8988T (cell line): ENCODE data around the gene AQP3.
A peak's percentile ranks its signal among the peaks of the same experiment; 100 is the strongest.
"Not testable (repeated sequence)": the region's sequence is repeated elsewhere in the genome, so short reads cannot be mapped to it uniquely, and the experiment has no call there.

Source experiments
- DNase-seq: peaks from one replicate; pipeline ENCODE4 v3.0.0; 2011

The AQP3 gene

GRCh38 chr9:33446946-33447798 is at the start of gene AQP3:
AQP3 (minus strand) TSS chr9:33447593; CDS start chr9:33447530, 63 bp downstream.
- DNase-seq = peak; percentile 94

GRCh38 chr9:33493819-33494218 is 46.4 kb upstream of the AQP3 start:
- not testable (repeated sequence) for DNase-seq

- no peak for DNase-seq
Observed at GRCh38 chr9:33489066-33489465, 41.7 kb upstream of the AQP3 start.

GRCh38 chr9:33485312-33485711 is 37.9 kb upstream of the AQP3 start:
- DNase-seq = not testable (repeated sequence)

GRCh38 chr9:33480976-33481375 is 33.6 kb upstream of the AQP3 start:
- no peak for DNase-seq

- DNase-seq = no peak
Observed at GRCh38 chr9:33480106-33480505, 32.7 kb upstream of the AQP3 start.

GRCh38 chr9:33476503-33476902 is 29.1 kb upstream of the AQP3 start:
- DNase-seq = no peak

- no peak for DNase-seq
Observed at GRCh38 chr9:33475357-33475756, 28.0 kb upstream of the AQP3 start.

- DNase-seq = peak; percentile 83
Observed at GRCh38 chr9:33473643-33474352, 26.4 kb upstream of the AQP3 start, which contains the start of gene NOL6. NOL6 (minus strand) TSS chr9:33473924; CDS start chr9:33473842, 82 bp downstream.

- DNase-seq = peak; percentile 9
Observed at GRCh38 chr9:33472881-33473615, 25.7 kb upstream of the AQP3 start.

GRCh38 chr9:33472171-33472880 is 24.9 kb upstream of the AQP3 start:
- no peak for DNase-seq

- peak; percentile 10 for DNase-seq
Observed at GRCh38 chr9:33471361-33471760, 24.0 kb upstream of the AQP3 start.

GRCh38 chr9:33469891-33470290 is 22.5 kb upstream of the AQP3 start:
- no peak for DNase-seq

- DNase-seq = no peak
Observed at GRCh38 chr9:33468797-33469621, 21.6 kb upstream of the AQP3 start.

- DNase-seq = peak; percentile 9
Observed at GRCh38 chr9:33468215-33468730, 20.9 kb upstream of the AQP3 start.

- peak; percentile 7 for DNase-seq
Observed at GRCh38 chr9:33467526-33467925, 20.1 kb upstream of the AQP3 start.

GRCh38 chr9:33466565-33467495 is 19.4 kb upstream of the AQP3 start:
- DNase-seq = peak; percentile 84

GRCh38 chr9:33465596-33466564 is 18.5 kb upstream of the AQP3 start:
- peak; percentile 7 for DNase-seq

GRCh38 chr9:33465096-33465495 is 17.7 kb upstream of the AQP3 start:
- peak; percentile 4 for DNase-seq
